ENCODE results near the gene TRPM3. TPM values are rescaled to one million over a fixed set of nuclear protein-coding genes. Genes with fewer than 3 reads are reported as not detected.

Gene TRPM3
- total RNA-seq, 4 donors from 2014 or later = under 0.01 to 0.26 (median under 0.01) TPM

GRCh38 chr9:70557661-70558369 lies 563.6 kb downstream of the TRPM3 start:
- no peak overlapping the region for H3K27ac ChIP-seq
- H3K4me3 ChIP-seq = no peak overlapping the region
- no peak for DNase-seq

GRCh38 chr9:70556771-70557170 lies 564.6 kb downstream of the TRPM3 start:
- Histone ChIP-seq H3K4me3 (no peak overlapping the region), H3K36me3 (no peaks in the 10 kb centered on the region), H3K27me3 (no peaks in the 10 kb centered on the region), H3K9me3 (no peaks in the 10 kb centered on the region), H3K27ac (no peak overlapping the region), H3K4me1 (peaks cover 0 to 17% (median 13%) of the 10 kb centered on the region in 3 donors)
- intact Hi-C loops (cut with DNase I) = no loop called here
- TF ChIP-seq POLR2A (IDR thresholded peaks at IDR 0.05) = no peak
- TF ChIP-seq CTCF (IDR thresholded peaks at IDR 0.05) = no peak
- 89 to 93% methylated on average over 1 of the region's 1 CpG for WGBS, 2 donors
- no peak for DNase-seq

More at GRCh38 chr9:70557661-70558369, 563.6 kb downstream of the TRPM3 start:
- 78 to 83% methylated on average over 5 to 6 of the region's 6 CpGs for WGBS, 2 donors
- Histone ChIP-seq H3K27me3 (no peaks in the 10 kb centered on the region), H3K36me3 (no peaks in the 10 kb centered on the region), H3K4me1 (peaks cover 0 to 23% (median 14%) of the 10 kb centered on the region in 3 donors), H3K9me3 (no peaks in the 10 kb centered on the region)
- intact Hi-C loops (cut with DNase I) = no loop called here
- TF ChIP-seq CTCF (IDR thresholded peaks at IDR 0.05) = no peak
- no peak for TF ChIP-seq POLR2A (IDR thresholded peaks at IDR 0.05)

GRCh38 chr9:70554881-70555280 lies 566.5 kb downstream of the TRPM3 start:
- intact Hi-C loops (cut with DNase I) = no loop called here
- WGBS, 2 donors = 59 to 73% methylated on average over 2 of the region's 2 CpGs
- no peaks in the 10 kb centered on the region for H3K27me3 ChIP-seq
- DNase-seq = no peak
- H3K36me3 ChIP-seq = no peaks in the 10 kb centered on the region
- H3K4me3 ChIP-seq = no peak overlapping the region
- no peaks in the 10 kb centered on the region for H3K9me3 ChIP-seq
- peak overlapping the region in 1 of 4 donors; percentile 23 for H3K27ac ChIP-seq
- H3K4me1 ChIP-seq = peaks cover 0 to 17% (median 13%) of the 10 kb centered on the region in 3 donors
- TF ChIP-seq POLR2A (IDR thresholded peaks at IDR 0.05) (no peak), CTCF (IDR thresholded peaks at IDR 0.05) (no peak)

GRCh38 chr9:70553707-70554673 lies 567.4 kb downstream of the TRPM3 start:
- intact Hi-C loops (cut with DNase I) = no loop called here
- H3K4me3 ChIP-seq = no peak overlapping the region
- DNase-seq = no peak
- WGBS, 2 donors = 45 to 48% methylated on average over 9 to 12 of the region's 12 CpGs
- peak overlapping the region in 1 of 4 donors; percentile 23 for H3K27ac ChIP-seq
- peaks cover 0 to 17% (median 13%) of the 10 kb centered on the region in 3 donors for H3K4me1 ChIP-seq
- no peaks in the 10 kb centered on the region for H3K9me3 ChIP-seq
- TF ChIP-seq CTCF (IDR thresholded peaks at IDR 0.05) (no peak), POLR2A (IDR thresholded peaks at IDR 0.05) (no peak)
- no peaks in the 10 kb centered on the region for H3K36me3 ChIP-seq
- H3K27me3 ChIP-seq = no peaks in the 10 kb centered on the region

- H3K4me1 ChIP-seq = peaks cover 0 to 17% (median 13%) of the 10 kb centered on the region in 3 donors
- no peak for TF ChIP-seq POLR2A (IDR thresholded peaks at IDR 0.05)
- TF ChIP-seq CTCF (IDR thresholded peaks at IDR 0.05) = no peak
- intact Hi-C loops (cut with DNase I) = no loop called here
- no peaks in the 10 kb centered on the region for H3K36me3 ChIP-seq
- WGBS, 2 donors = 86 to 90% methylated on average over 9 of the region's 9 CpGs
- no peaks in the 10 kb centered on the region for H3K27me3 ChIP-seq
- H3K4me3 ChIP-seq = no peak overlapping the region
- no peak overlapping the region for H3K27ac ChIP-seq
- no peaks in the 10 kb centered on the region for H3K9me3 ChIP-seq
- no peak for DNase-seq
Observed at GRCh38 chr9:70552561-70552960, 568.9 kb downstream of the TRPM3 start.

All from esophagus squamous epithelium (tissue), 5 donors.